ENCODE measurements around the gene SPPL3.

SPPL3 gene

GRCh38 chr12:120726961-120727360, 177.2 kb downstream of the SPPL3 start (continued):
- TF ChIP-seq ZNF843 (tag by site-specific recombination; IDR thresholded peaks at IDR 0.05), result no peak
- no peak for TF ChIP-seq ZNF302 (tag by site-specific recombination; IDR thresholded peaks at IDR 0.05; ENCODE audit: low read depth)
- no peak for TF ChIP-seq KLF7 (tag by site-specific recombination; IDR thresholded peaks at IDR 0.05; ENCODE audit: borderline replicate concordance)

- CTCF ChIA-PET, result no interaction called here
Measured at GRCh38 chr12:120726510-120726793, 177.7 kb downstream of the SPPL3 start.

GRCh38 chr12:120725659-120726509, 178.3 kb downstream of the SPPL3 start, which contains the start of gene ACADS:
Gene ACADS (plus strand): TSS chr12:120725826. CDS start chr12:120725886, 60 bp downstream.
- Histone ChIP-seq H3K27ac (ENCODE audit: extremely low read depth, low read depth, low read length) (peak within 1 kb of the TSS; percentile 40; the same call in 1 of the 2 replicates), H3K4me3 (ENCODE audit: low read depth, low read length) (peak within 1 kb of the TSS; percentile 64), H3K9me3 (ENCODE audit: control insufficient read depth, insufficient read depth, low read depth, low read length) (no peaks in the 10 kb centered on the region), H3K4me1 (ENCODE audit: control insufficient read depth, insufficient read depth, low read length) (no peaks in the 10 kb centered on the region; the same call in none of the 2 replicates), H3K36me3 (ENCODE audit: control insufficient read depth in 2 of 2, insufficient read depth in 1 of 2, low read length in 2 of 2) (peaks cover 24 to 73% of the 10 kb centered on the region in 2 experiments)
- ChIA-PET CTCF (interaction anchor here (1.2 kb wide), 1 partner anchor 11 kb away, joined by 6 read pairs; no protein-coding TSS in a partner anchor), POLR2A (interaction anchor here (1.0 kb wide), 2 partner anchors 14 to 144 kb away, joined by 4 read pairs; partner anchors contain the start of gene POP5)
- TF ChIP-seq SP7 (tag by site-specific recombination; IDR thresholded peaks at IDR 0.05) (peak; percentile 70; the same call in 1 of the 2 replicates), ZSCAN23 (tag by site-specific recombination; IDR thresholded peaks at IDR 0.05) (no peak), ZNF76 (tag by site-specific recombination; IDR thresholded peaks at IDR 0.05; ENCODE audit: borderline replicate concordance, low read depth) (peak; percentile 51; the same call in 1 of the 2 replicates), ZNF792 (tag by site-specific recombination; IDR thresholded peaks at IDR 0.05) (no peak), KLF10 (tag by site-specific recombination; IDR thresholded peaks at IDR 0.05) (0 out of 2 replicates have a peak, but pooled peaks have one; percentile 53), YY2 (tag by site-specific recombination; IDR thresholded peaks at IDR 0.05) (peak; percentile 56; the same call in 1 of the 2 replicates), ZIC2 (tag by site-specific recombination; IDR thresholded peaks at IDR 0.05) (peak; percentile 80), ZNF266 (tag by site-specific recombination; IDR thresholded peaks at IDR 0.05; ENCODE audit: low read depth) (no peak), HOXD13 (CRISPR knock-in tag; IDR thresholded peaks at IDR 0.05; ENCODE audit: borderline replicate concordance) (no peak), ZNF654 (tag by site-specific recombination; IDR thresholded peaks at IDR 0.05; ENCODE audit: low read depth) (no peak; the same call in 1 of the 2 replicates), ZNF747 (tag by site-specific recombination; IDR thresholded peaks at IDR 0.05) (no peak), ZBTB11 (tag by site-specific recombination; conservative IDR thresholded peaks at IDR 0.05; ENCODE audit: low read depth) (no peak; the same call in 1 of the 2 replicates), ZNF426 (tag by site-specific recombination; IDR thresholded peaks at IDR 0.05) (no peak), FEZF1 (tag by site-specific recombination; IDR thresholded peaks at IDR 0.05) (no peak), ZNF341 (tag by site-specific recombination; IDR thresholded peaks at IDR 0.05; ENCODE audit: low read depth) (peak; percentile 64), RBAK (tag by site-specific recombination; IDR thresholded peaks at IDR 0.05) (no peak), ZNF610 (tag by site-specific recombination; IDR thresholded peaks at IDR 0.05; ENCODE audit: borderline replicate concordance) (no peak), ZSCAN4 (tag by site-specific recombination; IDR thresholded peaks at IDR 0.05) (no peak), KLF16 (tag by site-specific recombination; IDR thresholded peaks at IDR 0.05) (peak; percentile 55; the same call in 1 of the 2 replicates), ZNF561 (tag by site-specific recombination; IDR thresholded peaks at IDR 0.05; ENCODE audit: borderline replicate concordance) (peak; percentile 69; the same call in 1 of the 2 replicates), ZNF629 (tag by site-specific recombination; IDR thresholded peaks at IDR 0.05) (peak; percentile 12; the same call in 1 of the 2 replicates), SCRT1 (tag by site-specific recombination; IDR thresholded peaks at IDR 0.05; ENCODE audit: borderline replicate concordance) (peak; percentile 85), KLF8 (tag by site-specific recombination; IDR thresholded peaks at IDR 0.05) (peak; percentile 76; the same call in 1 of the 2 replicates), PRDM1 (tag by site-specific recombination; IDR thresholded peaks at IDR 0.05) (no peak), ZNF521 (tag by site-specific recombination; IDR thresholded peaks at IDR 0.05) (no peak), ZBTB48 (tag by site-specific recombination; IDR thresholded peaks at IDR 0.05) (peak; percentile 31; the same call in 1 of the 2 replicates)

More at GRCh38 chr12:120726510-120726793, 177.7 kb downstream of the SPPL3 start:
- Histone ChIP-seq H3K4me3 (ENCODE audit: low read depth, low read length) (peak overlapping the region; percentile 64; the same call in 1 of the 2 replicates), H3K4me1 (ENCODE audit: control insufficient read depth, insufficient read depth, low read length) (no peaks in the 10 kb centered on the region; the same call in none of the 2 replicates), H3K27ac (ENCODE audit: extremely low read depth, low read depth, low read length) (no peak overlapping the region), H3K36me3 (ENCODE audit: control insufficient read depth in 2 of 2, insufficient read depth in 1 of 2, low read length in 2 of 2) (peaks cover 22 to 68% of the 10 kb centered on the region in 2 experiments; a peak in 2 of 3 replicates), H3K9me3 (ENCODE audit: control insufficient read depth, insufficient read depth, low read depth, low read length) (no peaks in the 10 kb centered on the region)
- TF ChIP-seq ZNF155 (tag by site-specific recombination; IDR thresholded peaks at IDR 0.05) (no peak), SCRT1 (tag by site-specific recombination; IDR thresholded peaks at IDR 0.05; ENCODE audit: borderline replicate concordance) (0 out of 2 replicates have a peak, but pooled peaks have one; percentile 1)
- POLR2A ChIA-PET, result no interaction called here

Measured in HEK293 (cell line).